HepG2 (cell line): ENCODE measurements around the gene ACSM6. TPM values are rescaled to one million over a fixed set of nuclear protein-coding genes. Genes with fewer than 3 reads are reported as not detected.

Source experiments
- ARID5B ChIP-seq: IDR thresholded peaks from 2 replicates; pipeline ENCODE4 v1.4.0; 2020; ENCODE audit warnings: mild to moderate bottlenecking, missing genetic modification reagents
- E2F1 ChIP-seq: sonication (generic); formaldehyde crosslinking; IDR thresholded peaks from 2 replicates; pipeline ENCODE4 v1.5.0; 2020; ENCODE audit warnings: missing genetic modification reagents
- FOSL2 ChIP-seq: sonication (generic); formaldehyde crosslinking; IDR thresholded peaks from 2 replicates; pipeline ENCODE4 v1.4.0; 2020; ENCODE audit warnings: missing genetic modification reagents
- FOXA1 ChIP-seq, 2 experiments: fragments of 450-650 bp in 1 of 2; sonication (generic) in 1 of 2; formaldehyde crosslinking in 1 of 2; IDR thresholded peaks; 2 replicates each; pipeline versions ENCODE4 v1.4.0 to v1.6.1; 2016 to 2020; ENCODE audit warnings: missing genetic modification reagents in 1 of 2
- KLF11 ChIP-seq: IDR thresholded peaks from 2 replicates; pipeline ENCODE4 v1.6.1; 2016; ENCODE audit warnings: missing compliant biosample characterization
- ZNF570 ChIP-seq: sonication (generic); formaldehyde crosslinking; IDR thresholded peaks from 2 replicates; pipeline ENCODE4 v1.4.0; 2020; ENCODE audit warnings: mild to moderate bottlenecking, missing genetic modification reagents, borderline replicate concordance
- ZNF687 ChIP-seq: sonication (generic); formaldehyde crosslinking; IDR thresholded peaks from 2 replicates; pipeline ENCODE4 v1.5.1; 2020; ENCODE audit warnings: mild to moderate bottlenecking, missing genetic modification reagents, moderate library complexity
- polyA plus RNA-seq, 8 experiments: library from polyadenylated mRNA; depleted of rRNA in 3 of 8; stranded (reverse) in 7 of 8; unstranded in 1 of 8; fragments of >200 nt; fragmentation: Illumina TruSeq in 4 of 8; extraction: Trizol in 4 of 8; gene quantifications; 2 replicates each; pipeline versions ENCODE4 v1.2.1 to v1.2.3, GENCODE V29; 2011 to 2016; ENCODE audit warnings: low read depth in 4 of 8, missing spikeins in 1 of 8, mixed read lengths in 1 of 8; ENCODE audit not compliant: insufficient read depth in 1 of 8
- total RNA-seq, 5 experiments: library from RNA; depleted of rRNA; stranded (reverse); fragments of >200 nt; fragmentation: Illumina TruSeq; extraction: Trizol; gene quantifications; 2 replicates each; pipeline ENCODE4 v1.2.3, GENCODE V29; 2016; ENCODE audit warnings: low read depth in 1 of 5

ACSM6 gene
- total and polyA plus RNA-seq, 2 of the 13 experiments (the other 11 are each of a cell fraction or from before 2014, with no cell fraction given): not detected

- TF ChIP-seq FOXA1 (IDR thresholded peaks at IDR 0.05) (no peak), FOXA1 (CRISPR knock-in tag; IDR thresholded peaks at IDR 0.05) (0 out of 2 replicates have a peak, but pooled peaks have one; percentile 3), ZNF687 (CRISPR knock-in tag) (no peak), KLF11 (CRISPR knock-in tag) (no peak), ARID5B (CRISPR knock-in tag) (peak; percentile 64), E2F1 (no peak), FOSL2 (peak; percentile 87), ZNF570 (CRISPR knock-in tag) (no peak)
- TF ChIP-seq, all 625 proteins: peak for 25
Measured at GRCh38 chr10:95260397-95260881, 66.4 kb downstream of the ACSM6 start (continued).
